Inferior parietal cortex (tissue), 1 donor: ENCODE data around the gene TRIM65.
"Not testable (repeated sequence)": the region's sequence is repeated elsewhere in the genome, so short reads cannot be mapped to it uniquely, and the experiment has no call there.

Experiments
- DNase-seq: peaks from one replicate; pipeline ENCODE4 v3.0.0-alpha.2; 2016; ENCODE audit errors: extremely low spot score

Gene TRIM65

DNA sequence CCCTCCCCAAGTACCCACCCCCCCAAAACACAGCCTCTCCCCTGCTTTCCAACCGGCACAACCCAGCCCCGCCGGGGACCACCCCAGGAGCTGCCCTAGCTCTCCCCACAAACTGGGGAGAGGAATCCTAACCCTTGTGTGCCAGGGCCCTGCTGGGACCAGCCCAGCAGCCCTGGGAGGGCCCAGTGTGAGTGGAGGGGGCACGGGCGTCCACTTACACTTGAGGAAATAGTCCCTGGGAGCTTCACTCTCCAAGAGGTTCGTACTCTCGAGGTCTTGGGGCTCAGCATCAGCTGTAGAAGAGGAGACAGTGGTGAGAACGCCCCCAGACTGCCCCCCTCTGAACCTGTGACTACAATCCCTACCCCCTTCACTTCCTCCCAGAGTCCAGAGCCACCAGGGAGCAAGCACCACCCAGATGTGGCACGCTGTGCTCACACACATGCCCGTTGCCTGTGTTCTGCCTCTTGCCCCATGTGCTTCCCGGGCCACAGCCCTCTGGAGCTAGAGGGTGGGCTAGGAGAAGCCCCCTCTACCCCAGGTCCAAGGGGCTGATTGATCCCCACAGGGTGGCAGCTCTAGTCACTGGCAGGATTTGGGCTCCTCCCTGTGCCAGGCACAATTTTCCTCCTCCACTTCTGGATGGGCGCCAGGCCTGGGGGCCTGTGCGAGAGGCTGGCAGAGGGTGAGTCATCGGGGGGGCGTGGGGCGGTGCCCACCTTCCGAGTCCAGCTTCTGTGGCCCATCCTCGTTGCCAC lies 21.4 kb downstream of the TRIM65 start:
- no peak for DNase-seq

- no peak for DNase-seq
Measured at GRCh38 chr17:75874323-75875181, 22.2 kb downstream of the TRIM65 start.

DNA sequence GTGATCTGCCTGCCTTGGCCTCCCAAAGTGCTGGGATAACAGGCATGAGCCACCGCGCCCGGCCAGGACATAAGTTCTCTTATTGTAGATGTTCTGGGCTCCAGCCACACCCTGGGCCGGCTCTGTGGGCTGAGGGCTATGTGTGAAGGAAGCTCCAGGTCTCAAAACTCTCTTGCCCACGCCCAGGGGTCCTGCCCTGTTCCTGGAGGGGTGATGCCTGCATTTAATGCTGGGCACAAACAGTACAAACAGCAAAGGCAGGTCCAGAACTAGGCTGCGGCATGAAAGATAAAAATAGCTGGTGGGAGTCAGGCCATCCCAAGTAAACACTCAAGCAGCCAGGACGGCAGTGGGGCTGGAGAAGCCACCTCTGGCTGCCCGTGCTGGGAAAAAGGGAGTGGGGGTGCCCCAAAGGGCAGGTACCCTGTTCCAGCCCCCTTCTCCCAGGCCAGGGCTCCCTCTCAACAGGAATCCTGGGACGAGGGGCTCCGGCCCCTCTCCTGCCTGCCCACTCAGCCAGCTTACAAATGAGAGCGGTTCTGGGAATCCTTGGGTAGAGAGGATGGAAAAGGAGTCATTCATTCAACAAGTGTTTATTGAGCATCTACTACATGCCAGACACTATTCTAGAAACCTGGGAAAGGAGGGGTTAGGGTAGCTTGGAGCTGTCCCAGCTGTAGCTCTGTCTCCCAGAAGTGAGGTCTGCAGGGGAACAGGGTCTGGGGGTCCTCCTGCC lies 23.0 kb downstream of the TRIM65 start:
- no peak for DNase-seq

DNA sequence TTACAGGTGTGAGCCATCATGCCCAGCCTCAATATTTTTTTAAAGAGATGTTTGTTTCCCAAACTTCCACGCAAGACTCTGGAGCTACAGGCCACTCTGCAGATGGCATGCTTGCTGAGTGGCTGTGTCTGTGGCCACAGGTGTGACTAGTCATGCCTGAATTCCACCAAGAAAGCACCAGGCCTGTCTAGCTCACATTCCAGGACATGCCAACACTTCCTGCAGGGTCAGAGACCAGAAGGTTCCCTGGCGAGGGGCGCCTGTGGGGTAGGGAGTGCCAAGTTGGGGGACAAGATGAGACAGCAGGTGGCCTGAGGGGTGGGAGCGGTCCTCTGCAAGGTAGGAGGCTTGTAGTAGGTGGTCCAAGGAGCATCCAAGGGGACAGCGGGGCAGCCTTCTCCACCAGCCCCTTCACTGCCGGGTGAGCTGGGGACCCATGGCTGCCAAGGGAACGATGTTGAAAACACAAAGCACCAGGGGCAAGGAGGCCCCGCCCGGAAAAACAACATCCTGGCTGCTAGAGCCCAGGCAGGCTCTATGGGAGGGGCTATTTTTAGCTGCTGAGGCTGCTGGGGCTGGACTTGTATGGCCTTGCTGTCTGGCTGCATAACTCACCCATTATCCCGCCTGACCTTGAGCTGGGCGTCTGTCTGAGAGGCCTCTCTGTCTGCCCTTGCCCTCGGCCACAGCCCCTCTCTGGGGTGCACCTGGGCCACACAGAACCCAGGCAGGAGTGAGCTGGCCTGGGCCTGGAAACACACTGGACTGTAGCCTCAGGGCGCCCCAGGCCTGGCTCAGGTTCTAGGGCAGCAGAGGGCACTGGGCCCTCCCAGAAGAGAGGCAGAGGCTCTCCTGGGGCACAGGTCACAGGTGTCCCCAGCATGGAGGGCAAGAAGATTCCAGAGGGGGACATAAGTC lies 24.1 kb downstream of the TRIM65 start:
- no peak for DNase-seq

DNA sequence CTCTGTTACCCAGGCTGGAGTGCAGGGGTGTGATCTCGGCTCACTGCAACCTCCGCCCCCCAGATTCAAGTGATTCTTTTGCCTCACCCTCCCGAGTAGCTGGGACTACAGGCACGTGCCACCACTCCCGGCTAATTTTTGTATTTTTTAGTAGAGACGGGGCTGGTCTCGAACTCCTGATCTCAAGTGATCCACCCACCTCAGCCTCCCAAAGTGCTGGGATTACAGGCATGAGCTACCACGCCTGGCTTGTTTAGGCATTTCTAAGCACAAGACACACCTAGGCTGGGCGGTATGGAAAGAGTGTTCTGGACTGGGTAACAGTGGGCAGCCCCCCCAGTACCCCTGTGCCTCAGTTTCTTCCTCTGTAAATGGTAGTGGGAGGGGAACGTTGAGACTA lies 26.5 kb downstream of the TRIM65 start:
- not testable (repeated sequence) for DNase-seq

GRCh38 chr17:75869282-75870141 lies 27.2 kb downstream of the TRIM65 start:
- peak; percentile 74 for DNase-seq

GRCh38 chr17:75868730-75869281 lies 27.9 kb downstream of the TRIM65 start:
- DNase-seq: not testable (repeated sequence)

DNA sequence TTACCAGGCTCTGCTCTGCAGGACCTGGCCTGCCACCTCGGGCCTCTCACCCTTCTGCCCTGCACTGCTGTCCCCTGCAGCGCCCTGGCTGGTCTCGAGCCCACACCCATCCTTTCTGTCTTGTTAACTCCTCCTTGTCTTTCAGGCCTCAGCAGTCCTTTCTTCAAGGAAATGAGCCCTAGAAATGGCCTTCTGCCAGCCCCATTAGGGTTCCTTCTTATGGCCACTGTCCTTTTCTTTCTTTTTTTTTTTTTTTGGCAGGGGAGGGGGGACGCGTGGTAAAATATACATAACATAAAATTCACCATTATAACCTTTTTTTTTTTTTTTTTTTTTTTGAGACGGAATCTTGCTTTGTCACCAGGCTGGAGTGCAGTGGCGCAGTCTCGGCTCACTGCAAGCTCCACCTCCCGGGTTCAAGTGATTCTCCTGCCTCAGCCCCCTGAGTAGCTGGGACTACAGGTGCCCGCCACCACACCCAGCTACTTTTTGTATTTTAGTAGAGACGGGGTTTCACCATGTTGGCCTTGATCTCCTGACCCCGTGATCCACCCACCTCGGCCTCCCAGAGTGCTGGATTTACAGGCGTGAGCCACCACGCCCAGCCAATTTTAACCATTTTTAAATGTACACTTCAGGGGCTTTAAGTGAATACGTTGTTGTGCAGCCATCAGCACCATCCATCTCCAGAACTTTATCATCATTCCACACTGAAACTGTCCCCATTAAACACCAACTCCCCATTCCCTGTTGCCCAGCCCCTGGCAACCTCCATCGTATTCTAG lies 31.2 kb downstream of the TRIM65 start:
- not testable (repeated sequence) for DNase-seq

DNA sequence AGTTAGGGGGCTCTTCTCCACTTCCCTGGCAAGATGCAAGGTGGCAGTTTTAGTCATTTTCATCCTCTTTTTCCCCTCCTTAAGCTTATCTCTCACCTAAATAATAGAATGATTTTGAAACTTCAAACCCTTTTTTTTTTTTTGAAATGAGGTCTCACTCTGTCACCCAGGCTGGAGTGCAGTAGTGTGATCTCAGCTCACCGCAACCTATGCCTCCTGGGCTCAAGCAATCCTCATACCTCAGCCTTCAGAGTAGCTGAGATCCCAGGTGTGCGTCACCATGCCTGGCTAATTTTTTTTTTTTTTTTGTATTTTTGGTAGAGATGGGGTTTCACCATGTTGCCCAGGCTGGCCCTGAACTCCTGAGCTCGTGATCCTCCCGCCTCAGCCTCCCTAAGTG lies 31.9 kb downstream of the TRIM65 start:
- not testable (repeated sequence) for DNase-seq

DNA sequence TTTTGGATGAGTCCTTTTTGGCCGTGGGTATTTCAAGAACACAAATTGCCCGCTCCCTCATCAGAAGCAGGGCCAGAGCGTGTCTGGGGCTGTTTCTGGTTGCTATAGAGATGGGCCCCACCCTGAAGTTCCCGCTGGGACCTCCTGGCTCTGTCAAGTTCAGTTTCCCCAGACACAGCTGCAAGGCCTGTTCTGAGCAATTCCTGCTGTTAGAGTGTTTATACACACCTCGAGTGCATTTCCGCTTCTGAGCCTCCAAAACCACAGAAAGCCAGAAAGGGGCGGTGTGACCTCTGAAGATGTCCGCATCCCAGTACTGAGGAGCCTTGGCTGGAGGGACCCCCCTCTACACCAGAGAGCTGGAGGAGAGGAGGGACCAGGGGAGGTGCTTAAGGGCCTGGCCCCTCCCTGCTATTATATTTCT lies 32.3 kb downstream of the TRIM65 start:
- DNase-seq: no peak

- no peak for DNase-seq
Measured at GRCh38 chr17:75861927-75862317, 34.8 kb downstream of the TRIM65 start.

DNA sequence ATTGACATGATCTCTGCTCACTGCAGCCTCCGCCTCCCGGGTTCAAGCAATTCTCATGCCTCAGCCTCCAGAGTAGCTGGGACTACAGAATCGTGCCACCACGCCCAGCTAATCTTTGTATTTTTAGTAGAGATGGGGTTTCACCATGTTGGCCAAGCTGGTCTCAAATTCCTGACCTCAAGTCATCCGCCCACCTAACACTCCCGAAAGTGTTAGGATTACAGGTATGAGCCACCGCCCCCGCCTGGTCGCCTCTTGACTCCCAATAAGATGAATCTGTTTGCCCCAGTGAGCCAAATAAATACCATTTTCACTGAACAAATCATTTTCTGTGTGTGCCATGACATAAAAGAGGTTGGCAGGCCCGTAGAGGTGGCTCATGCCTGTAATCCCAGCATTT lies 37.4 kb downstream of the TRIM65 start:
- not testable (repeated sequence) for DNase-seq

- DNase-seq: no peak
Measured at GRCh38 chr17:75856062-75856756, 40.5 kb downstream of the TRIM65 start.

GRCh38 chr17:75855310-75856061 lies 41.3 kb downstream of the TRIM65 start, which contains the start of gene WBP2:
WBP2 (minus strand) TSS chr17:75855335; CDS start chr17:75855297, 38 bp downstream.
- DNase-seq: peak; percentile 100

DNA sequence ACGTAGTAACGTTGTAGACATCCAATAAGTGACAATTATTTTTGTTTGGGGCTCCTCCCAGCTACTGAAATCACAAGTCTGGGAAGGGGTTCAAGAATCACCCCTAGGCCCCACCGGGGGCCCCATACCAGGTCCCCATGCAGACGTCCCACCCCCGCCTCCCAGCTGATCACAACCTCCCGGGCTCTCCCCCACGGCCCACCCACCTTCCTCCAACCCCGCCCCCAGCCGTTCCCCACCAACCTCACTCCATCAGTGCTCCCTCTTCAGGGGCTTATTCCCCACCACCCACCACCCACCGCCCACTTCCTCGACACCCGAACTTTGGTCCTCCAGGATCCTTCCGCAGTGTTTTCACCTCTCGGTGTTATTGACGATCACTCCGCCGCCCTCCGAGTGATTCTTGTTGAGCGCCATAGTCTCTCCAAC lies 41.9 kb downstream of the TRIM65 start:
- DNase-seq: no peak

DNA sequence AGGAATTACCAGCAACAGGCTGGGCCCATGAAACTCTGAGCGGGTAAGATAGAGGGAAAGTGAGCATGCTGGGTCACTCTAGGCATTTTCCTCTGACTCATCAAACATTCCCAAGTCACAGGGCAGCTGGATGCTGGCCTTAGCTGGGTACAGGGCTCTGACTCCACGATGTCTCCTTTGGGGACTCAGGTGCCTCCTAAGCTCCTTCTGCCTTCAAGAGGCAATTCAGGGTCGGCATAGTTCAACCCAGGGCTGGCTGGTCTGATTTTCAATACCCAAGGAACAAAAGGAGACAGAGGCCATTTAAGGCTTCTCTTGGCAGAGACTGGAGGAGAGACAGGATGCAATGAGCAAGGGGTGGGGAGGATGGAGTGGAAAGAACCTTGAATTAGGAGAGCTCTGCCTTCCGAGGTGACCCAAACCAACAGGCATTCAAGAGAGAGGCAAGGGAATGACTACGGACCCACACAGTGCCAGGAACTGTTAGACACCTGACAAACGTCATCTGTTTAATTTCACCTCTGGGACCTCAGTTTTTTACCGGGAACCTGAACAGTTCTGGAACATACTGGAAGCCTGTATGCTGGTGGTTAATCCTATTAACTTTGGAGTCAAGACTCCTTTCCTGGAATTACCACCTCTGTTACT lies 42.5 kb downstream of the TRIM65 start:
- no peak for DNase-seq

- DNase-seq: no peak
Measured at GRCh38 chr17:75853433-75853832, 43.3 kb downstream of the TRIM65 start.
